Caco-2 (cell line): ENCODE data around the gene PAFAH1B2. TPM values are rescaled to one million over a fixed set of nuclear protein-coding genes. Genes with fewer than 3 reads are reported as not detected.

Experiments
- BruUV-seq: library from RNA; stranded (reverse); fragments of 400-500 nt; replicated peaks from 2 replicates; lab custom pipeline; 2021; lab: Mats Ljungman, UMichigan
- CTCF ChIA-PET: fragments of 300-600 bp; sonication (Branson Sonifier 250); formaldehyde crosslinking; loops from one replicate; lab custom pipeline; 2022; ENCODE audit warnings: antibody characterized with exemption; lab: Charles Lee
- POLR2A ChIA-PET: fragments of 300-600 bp; sonication (Branson Sonifier 250); formaldehyde crosslinking; loops from one replicate; lab custom pipeline; 2022; ENCODE audit warnings: antibody characterized with exemption; lab: Charles Lee
- DNase-seq, 2 experiments: peaks; one replicate each; pipeline versions ENCODE4 v3.0.0 to v3.0.0-alpha.2; 2020 to 2022
- H3K27me3 ChIP-seq: replicated peaks from 2 replicates; pipeline ENCODE4 v1.6.0; 2011; ENCODE audit warnings: low read length; ENCODE audit not compliant: control insufficient read depth, insufficient read depth
- H3K36me3 ChIP-seq: 2 replicates; pipeline ENCODE4 v1.5.1; 2011; ENCODE audit warnings: low read length; ENCODE audit not compliant: control insufficient read depth, insufficient read depth
- H3K4me1 ChIP-seq: fragments of 250-450 bp; sonication (Bioruptor Pico); 2 replicates; pipeline ENCODE4 v1.5.1; 2020; ENCODE audit warnings: mild to moderate bottlenecking
- H3K4me3 ChIP-seq: 2 replicates; pipeline ENCODE4 v1.5.1; 2011; ENCODE audit warnings: low read depth, mild to moderate bottlenecking, control low read depth, low read length
- H3K9me3 ChIP-seq: fragments of 250-450 bp; sonication (Bioruptor Pico); 2 replicates; pipeline ENCODE4 v1.5.1; 2020; ENCODE audit warnings: mild to moderate bottlenecking, moderate library complexity
- H3K27ac Mint-ChIP-seq: one replicate; pipeline ENCODE4 v1.8.0; 2022; ENCODE audit warnings: mixed read lengths; ENCODE audit not compliant: unreplicated experiment
- H3K27me3 Mint-ChIP-seq: one replicate; pipeline ENCODE4 v1.8.0; 2022; ENCODE audit warnings: mixed read lengths; ENCODE audit not compliant: insufficient read depth, unreplicated experiment
- H3K36me3 Mint-ChIP-seq: one replicate; pipeline ENCODE4 v1.8.0; 2022; ENCODE audit warnings: mild to moderate bottlenecking, mixed read lengths; ENCODE audit not compliant: insufficient read depth, unreplicated experiment
- H3K4me1 Mint-ChIP-seq: one replicate; pipeline ENCODE4 v1.8.0; 2022; ENCODE audit warnings: low read depth, mixed read lengths; ENCODE audit not compliant: unreplicated experiment
- H3K4me3 Mint-ChIP-seq: one replicate; pipeline ENCODE4 v1.8.0; 2022; ENCODE audit warnings: mild to moderate bottlenecking, moderate library complexity, mixed read lengths; ENCODE audit not compliant: unreplicated experiment
- H3K9me3 Mint-ChIP-seq: one replicate; pipeline ENCODE4 v1.8.0; 2022; ENCODE audit warnings: mixed read lengths; ENCODE audit not compliant: unreplicated experiment
- CTCF ChIP-seq, 2 experiments: fragments of 200-600 bp in 1 of 2; IDR thresholded peaks; 1 replicate in 1 of 2; 2 replicates in 1 of 2; pipeline versions ENCODE4 v1.5.1 to v1.8.0; 2011 to 2022; ENCODE audit warnings: antibody characterized with exemption in 1 of 2, control low read depth in 1 of 2, inconsistent platforms in 1 of 2, low read depth in 1 of 2, low read length in 1 of 2, mild to moderate bottlenecking in 1 of 2, moderate library complexity in 1 of 2; ENCODE audit not compliant: insufficient read depth in 1 of 2, severe bottlenecking in 1 of 2, unreplicated experiment in 1 of 2
- intact Hi-C: fragments of 100-400 bp; cut with micrococcal nuclease; formaldehyde crosslinking; loops from one replicate; pipeline ENCODE4 v1.10.0; 2022; ENCODE audit not compliant: unreplicated experiment
- total RNA-seq: library from RNA; stranded (reverse); gene quantifications from 2 replicates; pipeline ENCODE4 v1.2.3, GENCODE V29; 2022

PAFAH1B2 gene
- total RNA-seq, 1 experiment from 2014 or later: 167 TPM

GRCh38 chr11:117194267-117194666 is 50.2 kb downstream of the PAFAH1B2 start:
- no peaks in the 10 kb centered on the region for H3K9me3 Mint-ChIP-seq
- intact Hi-C loops: no loop called here
- Histone ChIP-seq H3K4me1 (peaks cover 21% of the 10 kb centered on the region), H3K4me3 (no peak overlapping the region), H3K36me3 (peaks cover 5% of the 10 kb centered on the region; the same call in 1 of the 2 replicates), H3K27me3 (no peaks in the 10 kb centered on the region), H3K9me3 (no peaks in the 10 kb centered on the region)
- no peak overlapping the region for H3K4me3 Mint-ChIP-seq
- no peak for TF ChIP-seq CTCF (IDR thresholded peaks at IDR 0.05; ENCODE audit: insufficient read depth in 1 of 2, low read depth in 1 of 2, low read length in 1 of 2, severe bottlenecking in 1 of 2, unreplicated experiment in 1 of 2)
- H3K27ac Mint-ChIP-seq: no peak overlapping the region
- POLR2A ChIA-PET: no interaction called here
- no peak for DNase-seq
- H3K27me3 Mint-ChIP-seq: no peaks in the 10 kb centered on the region
- peaks cover 15% of the 10 kb centered on the region for H3K4me1 Mint-ChIP-seq
- no TSS peak for BruUV-seq
- CTCF ChIA-PET: interaction anchor here (0.6 kb wide), 1 partner anchor 16 kb away, joined by 3 read pairs; no protein-coding TSS in a partner anchor
- peaks cover 24% of the 10 kb centered on the region for H3K36me3 Mint-ChIP-seq

- POLR2A ChIA-PET: no interaction called here
- Mint-ChIP-seq H3K27ac (no peak overlapping the region), H3K36me3 (peaks cover 24% of the 10 kb centered on the region), H3K27me3 (no peaks in the 10 kb centered on the region), H3K4me1 (peaks cover 25% of the 10 kb centered on the region), H3K4me3 (no peak overlapping the region), H3K9me3 (no peaks in the 10 kb centered on the region)
- intact Hi-C loops: no loop called here
- DNase-seq: no peak
- H3K36me3 ChIP-seq: peaks cover 2% of the 10 kb centered on the region; the same call in 1 of the 2 replicates
- TF ChIP-seq CTCF (IDR thresholded peaks at IDR 0.05; ENCODE audit: insufficient read depth in 1 of 2, low read depth in 1 of 2, low read length in 1 of 2, severe bottlenecking in 1 of 2, unreplicated experiment in 1 of 2): no peak
- peaks cover 31% of the 10 kb centered on the region for H3K4me1 ChIP-seq
- no TSS peak for BruUV-seq
- H3K9me3 ChIP-seq: no peaks in the 10 kb centered on the region
- no peak overlapping the region for H3K4me3 ChIP-seq
- H3K27me3 ChIP-seq: no peaks in the 10 kb centered on the region
- CTCF ChIA-PET: interaction anchor here (0.7 to 1.4 kb wide), 2 partner anchors 15 to 31 kb away, joined by 3 to 6 read pairs; no protein-coding TSS in a partner anchor
Measured at GRCh38 chr11:117195258-117195657, 51.2 kb downstream of the PAFAH1B2 start.

GRCh38 chr11:117195761-117196160 is 51.7 kb downstream of the PAFAH1B2 start:
- H3K36me3 ChIP-seq: peaks cover 2% of the 10 kb centered on the region; the same call in 1 of the 2 replicates
- no peaks in the 10 kb centered on the region for H3K9me3 ChIP-seq
- no peaks in the 10 kb centered on the region for H3K27me3 ChIP-seq
- intact Hi-C loops: no loop called here
- peaks cover 30% of the 10 kb centered on the region for H3K4me1 Mint-ChIP-seq
- no peak overlapping the region for H3K4me3 Mint-ChIP-seq
- no peaks in the 10 kb centered on the region for H3K27me3 Mint-ChIP-seq
- no TSS peak for BruUV-seq
- no peak for DNase-seq
- H3K9me3 Mint-ChIP-seq: no peaks in the 10 kb centered on the region
- H3K36me3 Mint-ChIP-seq: peaks cover 29% of the 10 kb centered on the region
- H3K4me3 ChIP-seq: no peak overlapping the region
- POLR2A ChIA-PET: no interaction called here
- peaks cover 36% of the 10 kb centered on the region for H3K4me1 ChIP-seq
- no peak overlapping the region for H3K27ac Mint-ChIP-seq
- CTCF ChIA-PET: interaction anchor here (0.5 to 1.4 kb wide), 2 partner anchors 31 to 1495 kb away, joined by 6 read pairs; no protein-coding TSS in a partner anchor
- no peak for TF ChIP-seq CTCF (IDR thresholded peaks at IDR 0.05; ENCODE audit: insufficient read depth in 1 of 2, low read depth in 1 of 2, low read length in 1 of 2, severe bottlenecking in 1 of 2, unreplicated experiment in 1 of 2)
